HG03097 (cell line): ENCODE results near the gene MEGF11.

Experiments
- ATAC-seq: cut with Tn5 transposase; IDR thresholded peaks from one replicate; pipeline ENCODE4 v1.9.1; 2021; ENCODE audit not compliant: unreplicated experiment, low FRiP score

MEGF11 gene

DNA sequence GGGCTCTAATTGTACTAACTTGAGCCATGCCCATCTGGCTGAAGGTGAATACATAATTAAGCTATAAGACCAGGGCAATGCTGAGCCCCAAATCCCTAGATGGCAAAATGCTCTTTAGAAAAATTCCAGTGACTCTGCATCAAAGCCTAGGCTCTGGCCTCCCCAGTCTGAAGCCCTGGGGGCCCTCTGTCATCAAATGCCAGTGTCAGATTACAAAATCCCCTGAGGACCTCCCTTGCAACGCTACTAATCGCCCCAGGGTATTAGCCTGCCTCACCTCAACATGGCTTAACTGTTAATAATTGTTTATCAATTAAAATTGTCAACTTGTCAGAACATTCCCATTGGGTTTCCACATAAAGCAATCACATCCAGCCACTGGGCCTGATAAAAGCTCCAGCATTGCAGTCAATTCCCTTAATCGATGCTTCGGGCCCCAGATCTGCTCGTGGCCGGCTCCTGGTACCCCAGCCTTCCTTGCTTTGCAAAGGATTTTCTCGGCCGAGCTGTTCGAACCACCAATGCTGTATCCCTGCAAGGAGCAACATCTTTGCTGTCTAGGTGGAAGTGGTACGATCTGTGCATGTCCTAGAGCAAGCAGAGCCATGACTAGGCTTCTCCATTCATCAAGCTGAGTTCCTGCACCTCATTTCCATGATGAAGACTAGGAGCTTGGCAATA, 151.7 kb downstream of the MEGF11 start:
- ATAC-seq, result no peak

DNA sequence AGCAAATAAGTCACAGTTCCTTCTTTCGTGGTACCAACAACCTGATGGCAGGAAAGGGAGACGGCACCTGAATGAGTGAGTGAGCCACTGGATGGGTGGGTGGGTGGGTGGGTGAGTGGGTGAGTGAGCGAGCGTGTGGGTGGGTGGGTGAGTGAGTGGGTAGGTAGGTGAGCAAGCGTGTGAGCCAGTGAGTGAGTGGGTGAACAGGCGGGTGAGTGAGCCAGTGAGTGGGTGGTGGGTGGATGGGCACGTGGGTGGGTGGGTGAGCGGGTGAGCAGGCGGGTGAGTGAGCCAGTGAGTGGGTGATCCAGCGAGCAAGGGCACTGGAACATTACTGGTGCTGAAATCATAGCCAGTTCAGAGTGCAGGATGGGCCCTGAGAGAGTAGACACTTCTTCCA, 152.8 kb downstream of the MEGF11 start:
- no peak for ATAC-seq

GRCh38 chr15:66099950-66100671, 153.4 kb downstream of the MEGF11 start:
- no peak for ATAC-seq

DNA sequence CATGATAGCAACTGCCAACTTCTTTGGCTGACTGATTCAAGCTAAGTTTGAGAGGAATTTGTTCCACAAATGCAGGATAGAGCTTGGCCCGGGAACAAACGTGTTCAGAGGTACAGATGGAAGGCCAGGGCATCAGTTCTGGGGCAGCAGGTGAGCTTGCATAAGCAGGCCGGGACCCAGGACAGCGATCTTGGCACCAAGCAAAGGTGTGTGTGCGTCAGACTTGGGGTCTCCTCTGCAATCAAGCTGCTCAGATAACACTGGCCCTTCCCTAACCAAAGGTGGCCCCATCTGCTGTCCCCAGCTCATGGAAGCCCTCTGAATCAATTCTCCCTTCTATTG, 155.6 kb downstream of the MEGF11 start:
- ATAC-seq, result no peak

DNA sequence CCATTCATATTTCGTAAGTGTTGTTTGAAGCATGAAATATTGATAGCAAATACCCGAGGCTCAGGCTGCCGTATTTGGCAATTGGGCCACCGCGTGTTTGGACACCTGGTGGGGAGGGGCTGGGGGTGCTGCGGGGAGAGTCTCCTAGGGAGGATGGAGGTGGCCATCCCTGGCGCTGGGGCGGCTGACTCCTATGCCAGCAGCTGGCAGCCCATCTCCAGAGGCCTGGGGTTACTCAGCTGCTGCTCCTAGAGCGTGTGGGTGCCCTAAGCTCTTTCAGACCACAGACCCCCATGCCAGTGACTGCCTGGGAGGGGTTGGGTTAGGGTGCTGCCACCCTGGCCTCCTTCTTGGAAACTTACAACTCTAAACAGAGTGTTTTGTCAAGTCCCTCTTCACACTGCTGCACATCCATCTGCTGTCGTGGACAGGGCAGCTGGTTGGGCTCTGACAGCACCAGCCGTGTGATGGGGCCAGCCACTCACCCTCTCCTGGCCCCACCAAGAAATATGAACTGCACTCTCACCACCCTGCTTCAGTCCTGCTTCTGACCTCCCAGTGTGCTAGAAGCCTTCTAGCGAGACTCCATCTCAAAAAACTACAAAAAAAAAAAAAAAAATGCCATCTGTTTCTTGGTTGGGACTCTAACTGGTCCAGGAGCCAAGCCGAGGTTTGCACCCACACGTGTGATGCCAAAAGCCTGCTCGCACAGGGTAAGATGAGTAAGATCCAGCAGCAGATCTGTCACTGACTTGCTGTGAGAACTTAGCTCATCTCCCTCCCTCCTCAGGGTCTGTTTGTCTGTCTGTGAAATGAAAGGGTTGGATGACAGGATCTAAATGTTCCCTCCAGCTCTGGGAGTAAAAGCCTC, 156.2 kb downstream of the MEGF11 start:
- no peak for ATAC-seq

- ATAC-seq, result no peak
These were observed 156.9 kb downstream of the MEGF11 start for GRCh38 chr15:66096688-66097058.

GRCh38 chr15:66095871-66096687, 157.5 kb downstream of the MEGF11 start:
- no peak for ATAC-seq

DNA sequence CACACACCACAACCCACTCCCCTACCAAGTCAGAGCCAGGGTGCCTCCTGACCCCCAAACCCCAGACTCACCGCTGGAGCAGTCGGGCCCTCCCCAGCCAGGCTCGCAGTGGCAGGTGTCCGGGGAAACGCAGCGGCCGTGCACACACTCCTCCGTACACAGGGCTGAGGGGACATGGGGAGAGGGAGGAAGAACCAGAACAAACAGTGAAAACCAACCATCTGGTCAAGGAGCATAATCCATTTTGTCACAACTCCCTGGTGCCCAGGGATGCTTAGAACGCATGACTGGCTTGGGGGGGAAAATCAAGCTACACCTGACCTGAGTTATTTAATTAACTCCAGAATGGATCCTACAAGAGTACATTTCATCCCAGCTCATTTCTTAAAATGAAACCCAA, 159.2 kb downstream of the MEGF11 start:
- no peak for ATAC-seq

DNA sequence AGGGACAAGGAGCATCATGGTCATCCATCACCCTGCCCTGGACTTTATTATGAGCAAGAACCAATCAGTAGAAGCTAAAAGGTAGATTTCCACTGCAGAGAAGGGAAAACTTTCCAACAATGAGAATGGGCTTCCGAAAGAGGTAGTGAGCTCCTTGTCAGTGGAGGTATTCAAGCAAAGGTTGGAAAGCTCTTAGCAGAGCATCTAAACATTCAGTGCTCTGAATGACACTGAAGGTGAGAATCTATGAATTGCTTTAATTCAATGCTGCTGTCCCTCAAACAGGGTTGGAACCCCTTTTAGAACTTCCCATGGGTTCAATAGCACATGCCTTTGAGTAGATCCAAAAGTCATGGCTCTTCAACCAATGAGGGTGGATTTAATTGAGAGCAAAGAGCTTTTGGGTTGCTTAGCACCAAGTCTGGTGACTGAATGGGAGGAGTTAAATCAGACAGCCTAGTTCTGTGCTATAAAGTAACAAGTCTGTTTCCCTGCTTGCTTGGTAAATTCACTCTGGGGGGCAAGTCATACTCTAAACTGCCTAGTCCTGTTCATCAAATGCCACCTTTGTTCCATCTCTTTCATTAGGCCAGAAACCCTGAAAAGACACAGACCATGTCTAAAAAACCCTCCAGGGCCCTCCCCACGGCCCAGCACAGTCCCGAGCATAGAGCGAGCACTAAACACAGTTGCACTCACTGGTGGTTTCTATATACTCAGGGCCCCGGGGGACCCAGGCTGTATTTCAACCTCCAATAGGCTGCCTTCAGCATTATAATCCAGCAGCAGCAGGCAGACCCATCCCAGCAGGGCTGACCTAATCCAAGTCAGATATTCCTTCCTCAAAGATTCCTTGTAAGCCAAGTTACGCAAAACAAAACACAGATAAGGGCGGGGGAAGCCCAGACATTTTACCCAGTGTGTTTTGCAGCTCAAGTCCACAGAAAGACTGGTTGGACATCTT, 161.2 kb downstream of the MEGF11 start:
- no peak for ATAC-seq

DNA sequence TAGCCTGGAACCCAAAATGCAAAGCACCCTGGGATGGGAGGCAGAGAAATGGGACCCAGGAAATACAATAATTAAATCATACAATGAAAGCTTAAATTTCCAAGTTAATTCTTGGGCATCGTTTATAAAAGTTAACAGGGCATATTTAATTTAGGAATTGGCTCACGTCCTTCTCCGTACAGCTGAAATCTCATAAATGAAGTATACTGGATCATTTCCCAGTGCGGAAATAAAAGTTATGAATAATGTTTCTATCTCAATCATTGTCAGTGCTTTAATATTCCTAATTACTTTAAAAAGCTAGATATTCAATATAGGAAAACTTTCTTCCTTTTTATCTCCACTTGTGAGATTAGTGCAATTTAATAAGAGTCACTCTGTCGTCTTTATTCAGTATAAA, 164.0 kb downstream of the MEGF11 start:
- ATAC-seq, result no peak

DNA sequence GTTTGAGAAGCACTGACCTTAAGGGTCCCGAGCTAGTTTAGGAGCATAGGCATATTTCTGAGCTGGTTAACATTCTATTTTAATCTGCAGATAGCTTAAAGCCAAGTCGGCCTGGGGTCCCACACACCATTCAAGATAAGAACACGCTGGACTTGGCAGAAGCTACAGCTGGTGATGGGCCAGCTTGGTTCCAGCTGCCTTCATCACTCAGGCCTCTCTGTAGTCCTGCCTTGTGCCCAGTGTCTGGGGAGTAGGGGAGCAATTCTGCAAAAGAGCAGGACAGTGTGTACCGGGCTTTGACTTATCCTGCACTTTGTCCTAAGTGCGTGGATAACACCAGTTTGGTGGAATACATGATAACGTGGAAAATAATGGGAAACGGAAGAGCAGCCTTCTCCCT, 164.5 kb downstream of the MEGF11 start:
- ATAC-seq, result no peak

DNA sequence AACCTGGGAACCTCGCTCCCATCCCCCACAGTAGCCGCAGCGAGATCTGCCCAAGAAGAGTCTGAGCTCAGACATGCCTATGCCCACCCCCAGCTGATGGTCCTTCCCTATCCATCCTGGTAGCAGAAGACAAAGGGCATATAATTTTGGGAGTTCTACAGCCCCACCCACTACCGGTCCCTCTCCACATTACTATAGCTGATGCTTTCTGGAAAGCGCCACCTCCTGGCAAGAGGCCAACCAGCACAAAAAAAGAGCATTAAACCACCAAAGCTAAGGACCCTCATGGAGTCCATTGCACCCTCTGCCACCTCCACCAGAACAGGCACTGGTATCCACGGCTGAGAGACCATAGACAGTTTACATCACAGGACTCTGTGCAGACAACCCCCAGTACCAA, 168.4 kb downstream of the MEGF11 start:
- no peak for ATAC-seq

- ATAC-seq, result no peak
These were observed 168.8 kb downstream of the MEGF11 start for GRCh38 chr15:66084704-66085103.

GRCh38 chr15:66080717-66081398, 172.7 kb downstream of the MEGF11 start:
- no peak for ATAC-seq

DNA sequence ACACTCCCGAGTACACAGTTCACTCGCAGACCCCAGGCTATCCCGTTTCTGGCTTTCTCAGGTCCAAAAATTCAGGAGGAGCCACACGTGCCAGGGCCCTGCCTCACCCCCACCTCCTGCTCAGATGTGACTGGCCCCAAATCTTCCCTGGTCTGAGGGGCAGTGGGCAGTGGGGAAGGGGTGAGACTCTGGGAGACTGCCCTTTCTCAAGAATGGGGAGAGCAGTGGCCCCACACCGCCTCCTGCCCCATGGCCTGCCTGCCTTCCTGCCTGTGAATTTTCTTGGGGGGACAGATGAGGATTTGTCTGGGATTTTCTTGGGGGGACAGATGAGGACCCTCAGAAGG, 174.6 kb downstream of the MEGF11 start:
- no peak for ATAC-seq

DNA sequence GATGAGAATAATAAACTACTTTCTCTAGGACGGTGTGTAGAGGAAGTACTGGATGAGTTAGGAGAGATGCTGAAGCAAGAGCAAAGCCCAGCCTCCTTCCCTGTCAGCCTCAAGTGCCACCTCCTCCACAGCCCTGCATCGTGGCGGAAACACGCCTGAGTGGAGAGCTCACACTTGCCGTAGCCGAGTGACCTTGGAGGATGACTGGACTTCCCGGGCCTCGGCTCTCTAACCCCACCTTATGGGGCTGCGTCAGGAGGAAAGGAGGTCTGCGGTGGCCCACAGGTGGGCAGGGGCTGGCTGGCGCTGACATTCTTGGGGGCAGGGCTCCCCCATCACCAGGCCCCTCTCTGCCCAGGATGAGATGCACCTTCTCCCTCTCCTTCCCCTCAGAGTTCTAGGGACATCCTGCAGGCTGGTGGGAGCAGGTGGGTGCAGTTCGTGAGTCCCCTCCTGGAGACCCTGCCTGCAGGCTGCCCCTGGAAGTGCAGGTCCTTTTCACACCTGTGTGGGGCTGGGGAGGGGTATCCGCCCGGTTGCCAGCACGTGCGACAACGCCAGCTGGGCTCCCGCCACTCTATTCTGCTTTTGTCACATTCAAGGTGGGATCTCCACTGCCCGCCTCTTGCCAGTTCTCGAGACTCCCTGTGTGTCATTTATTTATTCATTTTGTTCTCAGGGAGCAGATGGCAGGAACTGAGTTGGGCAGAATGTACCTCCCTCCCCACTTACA, 175.2 kb downstream of the MEGF11 start:
- ATAC-seq, result no peak

- no peak for ATAC-seq
These were observed 176.3 kb downstream of the MEGF11 start for GRCh38 chr15:66077320-66077663.

DNA sequence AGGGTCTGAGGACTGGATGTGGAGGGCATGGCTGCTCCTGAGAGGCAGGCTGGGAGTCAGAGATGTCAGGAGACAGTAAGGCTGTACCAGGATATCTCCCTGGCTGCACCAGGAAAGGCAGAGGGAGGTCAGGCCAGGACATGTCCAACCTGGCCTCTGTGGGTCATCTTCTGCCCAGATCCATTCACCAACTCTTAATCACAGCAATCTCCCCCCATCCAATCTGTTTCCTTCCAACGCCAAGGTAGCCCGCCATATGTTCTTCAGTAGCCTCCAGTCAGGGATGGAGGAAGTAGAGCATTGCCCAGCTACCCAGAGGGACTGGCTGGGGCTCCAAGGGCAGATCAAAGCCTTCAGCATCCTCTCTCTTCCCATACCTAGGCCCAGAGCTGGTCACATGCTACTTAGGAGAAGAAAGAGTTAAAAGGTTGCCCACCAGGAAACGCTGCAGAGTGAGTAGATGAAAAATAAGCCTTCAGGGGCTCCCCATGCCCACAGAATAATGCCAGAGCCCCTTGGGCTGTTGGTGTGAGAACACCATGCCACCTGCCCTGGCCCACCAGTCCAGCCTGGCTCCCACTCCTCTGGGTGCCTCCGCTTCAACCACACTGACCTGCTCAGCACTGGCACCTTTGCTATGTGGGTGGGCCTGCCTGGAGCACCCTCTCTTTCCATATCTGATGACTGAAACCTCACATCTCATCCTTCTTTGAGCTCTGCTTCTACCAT, 176.8 kb downstream of the MEGF11 start:
- no peak for ATAC-seq
